Esophagus squamous epithelium (tissue), 4 donors: ENCODE measurements around the gene SLCO2B1.

Experiments
- CTCF ChIP-seq, 6 experiments: fragments of 450-650 bp in 4 of 6; fragments of 200-600 bp in 2 of 6; sonication (generic) in 2 of 6; IDR thresholded peaks; one replicate each; pipeline ENCODE4 v1.5.1; 2016 to 2019; ENCODE audit warnings: antibody characterized with exemption in 6 of 6, mild to moderate bottlenecking in 4 of 6, moderate library complexity in 4 of 6
- POLR2A ChIP-seq, 4 donors: fragments of 450-650 bp; IDR thresholded peaks; one replicate each; pipeline ENCODE4 v1.6.1; 2017; ENCODE audit warnings: antibody characterized with exemption in 4 of 4, mild to moderate bottlenecking in 4 of 4, moderate library complexity in 3 of 4

DNA sequence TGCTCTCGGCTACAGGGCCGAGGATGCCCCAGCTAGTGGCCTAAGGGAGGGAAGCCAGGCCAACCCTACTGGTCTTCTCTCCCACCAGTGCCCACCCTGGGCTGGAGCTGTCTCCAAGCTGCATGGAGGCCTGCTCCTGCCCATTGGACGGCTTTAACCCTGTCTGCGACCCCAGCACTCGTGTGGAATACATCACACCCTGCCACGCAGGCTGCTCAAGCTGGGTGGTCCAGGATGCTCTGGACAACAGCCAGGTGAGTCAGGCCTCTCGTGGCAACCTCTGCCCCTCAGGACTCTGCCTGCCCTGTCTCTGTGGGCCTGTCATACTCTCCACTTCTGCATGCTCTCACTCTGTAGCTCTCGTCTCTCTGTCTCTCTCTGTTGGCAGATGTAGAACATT, 45.5 kb downstream of the SLCO2B1 start:
- TF ChIP-seq POLR2A (IDR thresholded peaks at IDR 0.05) (no peak), CTCF (IDR thresholded peaks at IDR 0.05) (no peak)
